Activated CD4-positive, alpha-beta T cell treated with anti-CD3 and anti-CD28 coated beads, Interleukin-2, Interleukin-4, amounts not matched to agents 100 ng/mL and 50 ng/mL, durations not matched to agents 16 hours and 8 hours (primary cell): ENCODE results near the gene TXLNG.

ENCODE experiments used
- DNase-seq: peaks from one replicate; pipeline ENCODE4 v3.0.0-alpha.2; 2020; ENCODE audit warnings: low spot score

The TXLNG gene

DNA sequence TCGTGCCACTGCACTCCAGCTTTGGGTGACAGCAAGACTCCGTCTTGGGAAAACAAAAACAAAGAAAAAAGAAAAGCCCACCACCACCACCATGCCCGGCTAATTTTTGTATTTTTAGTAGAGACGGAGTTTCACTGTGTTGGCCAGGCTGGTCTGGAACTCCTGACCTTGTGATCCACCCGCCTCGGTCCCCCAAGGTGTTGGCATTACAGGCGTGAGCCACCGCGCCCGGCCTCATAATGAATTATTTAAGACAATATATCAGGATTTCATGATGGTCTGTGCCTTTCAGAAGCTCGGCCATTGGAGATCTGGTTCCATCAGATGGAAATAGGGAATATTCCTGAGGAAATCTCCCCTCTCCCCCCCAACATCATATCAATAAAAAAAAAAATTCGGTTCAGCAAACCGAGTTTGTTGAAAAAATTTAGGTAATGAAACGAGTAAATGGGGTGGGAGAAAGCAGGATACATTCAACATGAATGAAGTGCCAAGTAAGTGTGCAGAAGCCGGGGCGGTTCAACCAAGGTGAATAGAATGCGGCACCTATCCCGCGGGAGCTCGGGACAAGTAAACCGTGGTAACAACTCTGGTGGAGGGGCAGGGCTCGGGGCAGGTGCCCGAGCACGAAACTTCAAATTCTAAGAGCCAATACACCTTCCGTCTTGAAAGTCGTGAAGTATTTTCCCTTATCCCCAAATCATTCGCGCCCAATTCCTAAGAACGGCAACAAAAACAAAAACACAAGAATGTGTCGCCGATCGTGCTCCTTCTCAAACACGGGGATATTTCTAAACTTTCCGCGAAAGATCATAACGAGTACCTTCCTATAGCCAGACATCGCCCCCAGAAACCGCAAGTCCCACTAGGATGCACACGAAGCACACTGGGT is 773 bp upstream of the TXLNG start:
- no peak for DNase-seq

- DNase-seq = peak; percentile 9
Measured at GRCh38 chrX:16786791-16787735, 797 bp downstream of the TXLNG start.

DNA sequence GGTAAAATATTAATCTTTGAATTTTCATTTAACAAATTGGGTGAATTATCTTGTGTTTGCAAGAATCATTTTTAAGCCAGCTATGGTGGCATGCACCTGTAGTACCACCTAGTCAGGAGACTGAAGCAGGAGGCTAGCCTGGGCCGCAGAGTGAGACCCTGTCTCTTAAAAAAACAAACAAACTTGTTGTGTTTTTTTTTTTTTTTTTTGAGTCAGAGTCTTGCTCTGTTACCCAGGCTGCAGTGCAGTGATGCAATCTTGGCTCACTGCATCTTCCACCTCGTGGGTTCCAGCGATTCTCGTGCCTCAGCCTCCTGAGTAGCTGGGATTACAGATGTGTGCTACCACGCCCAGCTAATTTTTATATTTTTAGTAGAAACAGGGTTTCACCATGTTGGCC is 2.2 kb downstream of the TXLNG start:
- DNase-seq = no peak

DNA sequence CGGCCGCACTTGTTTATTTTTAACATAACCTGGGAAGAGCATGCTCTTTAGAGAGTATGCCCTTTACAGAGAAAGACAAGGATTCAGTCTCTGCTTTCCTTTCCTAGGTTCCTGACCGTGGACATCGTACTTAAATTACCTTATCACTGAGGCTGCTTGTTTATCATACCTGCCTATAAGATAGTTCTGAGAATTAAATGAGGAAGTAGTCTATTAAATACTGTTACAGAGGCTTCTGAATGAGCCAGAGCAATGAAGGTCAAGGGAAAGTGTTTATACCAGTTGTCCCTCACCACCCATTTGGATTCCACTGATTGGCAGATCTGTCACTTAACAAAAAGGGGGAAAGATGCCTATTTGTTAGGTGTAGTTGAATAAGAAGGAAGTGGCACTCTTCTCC is 10.0 kb downstream of the TXLNG start:
- no peak for DNase-seq

GRCh38 chrX:16797358-16797757 is 11.1 kb downstream of the TXLNG start:
- no peak for DNase-seq

DNA sequence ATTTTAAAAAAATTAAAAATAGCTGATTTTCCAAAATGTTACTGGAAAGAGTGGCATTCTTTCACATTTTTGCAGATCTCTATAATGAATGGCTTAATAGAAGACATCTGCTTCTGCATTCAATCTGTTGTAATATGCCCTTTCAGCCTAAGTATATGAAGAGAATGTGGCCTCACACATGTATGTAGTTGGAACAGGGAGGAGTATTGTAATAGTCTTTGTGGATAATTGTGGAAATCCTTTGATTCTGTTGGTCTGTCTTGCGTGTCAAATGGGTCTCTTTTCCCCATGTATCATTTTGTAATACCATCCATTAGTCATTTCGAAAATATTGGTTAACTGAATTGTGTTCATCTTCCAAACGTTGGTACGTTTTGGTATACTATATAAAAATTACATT is 11.6 kb downstream of the TXLNG start:
- DNase-seq = no peak

- no peak for DNase-seq
Measured at GRCh38 chrX:16804923-16805464, 18.7 kb downstream of the TXLNG start.

DNA sequence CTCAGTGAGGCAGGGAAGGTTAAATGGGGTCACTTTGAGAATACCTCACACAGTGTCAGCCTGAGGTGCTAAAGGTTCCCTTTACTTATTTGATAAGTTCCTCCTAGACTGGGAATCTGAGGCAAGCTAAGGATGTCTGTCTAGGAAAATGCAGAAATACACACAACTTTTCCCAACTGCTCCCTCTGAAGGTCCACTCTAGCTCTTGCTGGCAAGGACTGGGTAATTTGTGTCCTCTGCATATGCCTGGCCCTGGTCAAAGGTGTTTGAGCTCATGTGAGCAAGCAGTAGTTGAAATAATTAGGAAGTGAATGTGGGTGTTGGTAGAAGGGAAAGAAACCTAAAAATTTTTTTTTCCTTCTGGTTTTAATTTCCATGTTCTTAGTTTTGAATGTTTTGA is 21.3 kb downstream of the TXLNG start:
- DNase-seq = no peak

DNA sequence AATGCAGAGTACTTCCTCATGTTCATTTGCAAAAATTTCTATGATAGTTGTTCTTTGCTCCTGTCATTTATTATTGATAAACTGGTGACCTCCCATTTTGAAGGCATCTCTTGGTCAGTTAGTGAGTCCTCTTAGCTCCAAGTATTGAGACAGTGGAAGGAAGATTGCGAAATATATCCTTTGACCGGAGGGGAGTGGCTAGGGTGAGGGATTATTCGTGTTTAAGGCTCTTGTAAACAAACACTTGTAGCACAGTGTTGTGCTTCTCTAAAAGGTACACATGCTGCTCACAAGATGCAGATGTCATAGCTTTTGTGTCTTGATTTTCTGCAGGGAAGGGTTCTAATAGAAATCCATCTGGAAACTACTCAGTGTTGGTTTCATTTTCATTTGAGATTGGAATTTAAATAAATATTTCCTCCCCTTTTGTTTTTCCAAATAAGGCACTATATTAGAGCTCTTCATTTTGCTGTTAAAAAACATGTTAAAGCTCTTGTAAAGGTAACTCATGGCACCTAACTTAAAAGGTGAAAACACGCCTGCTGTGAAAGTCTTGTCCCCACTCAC is 21.8 kb downstream of the TXLNG start:
- DNase-seq = no peak

DNA sequence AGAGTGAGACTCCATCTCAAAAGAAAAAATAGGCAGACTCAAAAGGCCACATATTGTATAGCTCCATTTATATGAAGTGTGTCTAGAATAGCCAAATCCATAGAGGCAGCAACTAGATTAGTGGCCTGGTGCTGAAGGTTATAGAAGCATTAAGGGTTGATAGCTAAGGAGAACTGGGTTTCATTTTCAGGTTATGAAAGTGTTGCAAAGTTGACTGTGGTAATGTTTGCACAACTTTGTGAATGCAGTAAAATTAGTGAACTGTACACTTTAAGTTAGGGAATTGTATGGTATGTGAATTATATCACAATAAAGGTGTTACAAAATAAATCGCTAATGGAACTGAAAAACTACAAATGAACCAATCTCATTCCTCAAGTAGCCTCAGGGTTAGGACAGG is 28.3 kb downstream of the TXLNG start:
- no peak for DNase-seq

GRCh38 chrX:16819634-16820033 is 33.4 kb downstream of the TXLNG start:
- DNase-seq = no peak

DNA sequence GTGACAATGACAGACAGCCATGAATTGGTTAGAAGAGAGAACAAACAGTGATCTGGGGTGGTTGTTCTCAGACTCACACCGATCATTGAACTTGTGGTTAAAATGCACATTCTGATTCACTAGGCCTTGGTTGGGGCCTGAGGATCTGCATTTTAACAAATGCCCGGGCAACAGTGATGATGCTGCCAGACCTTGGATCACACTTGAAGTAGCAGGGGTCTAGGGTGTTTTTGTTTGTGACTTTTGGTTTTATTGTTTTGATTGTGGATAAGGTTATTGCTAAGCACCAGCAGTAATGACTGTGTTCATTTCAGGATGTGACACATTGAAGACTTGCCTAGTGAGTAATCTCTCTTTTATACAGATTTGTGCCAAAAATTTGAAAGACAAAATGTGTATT is 36.5 kb downstream of the TXLNG start:
- peak; percentile 61 for DNase-seq

DNA sequence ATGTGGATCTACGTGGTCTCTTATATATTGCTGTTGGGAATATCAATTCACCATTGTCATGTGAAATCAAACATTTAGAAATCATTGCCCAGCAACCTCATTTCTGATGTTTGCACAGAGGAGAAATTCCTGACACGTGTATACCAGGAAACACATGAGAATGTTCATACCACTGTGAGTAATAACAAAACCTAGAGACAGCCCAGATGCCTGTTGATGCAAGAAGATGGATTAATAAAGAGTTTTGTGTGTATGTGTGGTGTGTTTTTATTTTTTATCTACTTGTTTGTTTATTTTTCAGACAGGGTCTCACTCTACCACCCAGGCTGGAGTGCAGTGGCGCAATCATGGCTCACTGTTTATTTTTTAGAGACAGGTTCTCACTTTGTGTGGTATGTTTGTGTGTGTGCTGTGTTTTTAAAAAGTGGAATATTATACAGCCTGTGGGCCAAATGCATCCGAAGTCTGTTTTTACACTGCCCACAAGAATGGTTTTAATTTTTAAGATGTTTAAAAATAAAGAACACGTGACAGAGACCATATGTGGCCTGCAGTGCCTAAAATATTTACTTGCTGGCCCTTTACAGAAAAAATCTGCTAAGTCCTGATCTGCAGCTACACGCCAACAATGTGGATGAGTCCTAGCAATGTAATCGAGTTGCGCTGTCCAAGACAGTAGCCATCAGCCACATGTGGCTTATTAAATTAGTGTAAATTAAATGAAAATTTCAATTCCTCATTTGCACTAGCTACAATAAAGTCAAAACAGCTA is 39.2 kb downstream of the TXLNG start:
- peak; percentile 51 for DNase-seq

GRCh38 chrX:16826207-16826606 is 39.9 kb downstream of the TXLNG start:
- DNase-seq = peak; percentile 55

DNA sequence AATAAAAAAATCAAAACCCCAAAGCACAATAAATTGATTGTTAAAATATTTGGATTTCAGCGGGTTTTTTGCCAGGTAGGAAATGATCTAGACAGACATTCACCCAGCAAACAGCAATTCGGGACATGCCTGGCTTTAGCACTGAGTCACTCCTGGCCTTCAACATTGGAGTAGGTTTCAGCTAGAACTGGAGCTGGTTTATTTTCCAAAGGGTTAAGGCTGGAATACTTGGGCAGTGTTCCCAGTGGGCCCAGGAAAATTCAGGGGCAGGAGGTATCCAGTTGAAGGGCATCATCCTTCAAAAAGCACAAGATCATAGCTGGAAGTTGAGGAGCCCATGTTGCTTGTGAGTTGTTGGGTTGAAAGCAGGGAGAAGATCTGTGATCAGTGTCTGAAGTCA is 41.0 kb downstream of the TXLNG start:
- no peak for DNase-seq

DNA sequence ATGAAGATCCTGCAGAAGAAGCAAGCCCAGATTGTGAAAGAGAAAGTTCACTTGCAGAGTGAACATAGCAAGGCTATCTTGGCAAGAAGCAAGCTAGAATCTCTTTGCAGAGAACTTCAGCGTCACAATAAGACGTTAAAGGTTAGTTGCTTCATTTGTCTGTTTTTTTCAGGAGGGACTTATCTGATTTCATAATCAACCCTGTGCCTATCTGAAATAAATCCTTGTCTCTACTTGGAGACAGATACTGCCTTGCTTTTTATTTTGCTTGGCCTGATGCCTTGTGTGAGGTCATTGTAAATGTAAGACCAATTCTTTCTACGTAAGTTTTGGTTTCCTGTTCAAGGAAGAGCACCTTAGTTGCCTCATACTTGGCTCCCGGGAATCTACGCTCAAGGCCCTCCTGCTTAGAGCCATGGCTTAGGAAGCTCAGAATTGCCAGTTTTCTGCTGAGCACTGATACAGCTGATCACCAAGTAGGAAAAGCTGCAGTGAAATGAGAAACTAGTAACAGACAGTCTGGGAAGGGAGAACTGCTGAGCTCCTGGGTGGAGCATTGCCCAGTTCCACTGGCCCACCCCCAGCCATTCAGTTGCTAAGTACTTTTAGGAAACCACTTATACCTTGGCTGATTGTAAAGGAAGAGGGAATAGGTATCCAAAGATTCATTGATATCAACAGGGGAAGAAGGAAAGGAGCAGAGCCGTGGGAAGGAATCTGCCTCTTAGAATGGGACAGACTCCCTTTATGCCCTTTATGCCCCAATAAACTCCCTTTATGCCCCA is 42.0 kb downstream of the TXLNG start:
- no peak for DNase-seq

DNA sequence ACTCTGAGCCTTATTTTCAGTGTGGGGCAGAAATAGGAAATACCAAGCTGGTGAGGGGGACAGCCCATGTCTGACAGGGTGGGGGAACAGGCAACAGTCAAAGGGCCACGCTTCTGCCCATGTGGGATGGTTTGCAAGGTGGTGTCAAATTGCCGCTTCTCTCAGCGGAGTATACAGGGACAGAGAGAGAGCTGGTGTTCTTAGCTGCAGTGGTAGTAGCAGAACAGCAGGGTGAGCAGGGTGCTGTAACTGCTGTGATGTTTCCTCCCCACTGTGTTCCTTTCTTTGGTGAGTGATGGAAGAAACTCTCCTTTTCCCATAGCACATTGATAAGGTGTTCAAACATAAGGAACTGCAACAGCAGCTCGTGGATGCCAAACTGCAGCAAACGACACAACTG is 46.0 kb downstream of the TXLNG start:
- DNase-seq = no peak

DNA sequence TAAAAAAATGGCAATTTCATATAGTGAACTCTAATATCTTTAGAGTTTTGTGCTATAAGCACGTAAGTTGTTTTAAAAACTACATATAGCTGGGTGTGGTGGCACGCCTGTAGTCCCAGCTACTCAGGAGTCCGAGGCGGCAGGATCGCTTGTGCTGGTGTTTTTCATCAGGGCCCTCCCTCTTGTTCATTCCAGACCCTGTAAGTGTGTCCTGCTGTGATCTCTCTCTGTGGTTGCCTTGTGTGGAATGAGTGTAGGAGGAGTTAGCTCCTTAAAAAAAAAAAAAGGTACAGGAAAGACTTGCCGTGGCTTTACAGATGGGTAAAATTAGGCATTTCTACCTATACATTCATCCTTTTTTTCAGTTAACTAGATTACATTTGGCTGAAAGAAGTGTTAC is 48.5 kb downstream of the TXLNG start:
- DNase-seq = no peak

- no peak for DNase-seq
Measured at GRCh38 chrX:16836371-16836770, 50.1 kb downstream of the TXLNG start.

DNA sequence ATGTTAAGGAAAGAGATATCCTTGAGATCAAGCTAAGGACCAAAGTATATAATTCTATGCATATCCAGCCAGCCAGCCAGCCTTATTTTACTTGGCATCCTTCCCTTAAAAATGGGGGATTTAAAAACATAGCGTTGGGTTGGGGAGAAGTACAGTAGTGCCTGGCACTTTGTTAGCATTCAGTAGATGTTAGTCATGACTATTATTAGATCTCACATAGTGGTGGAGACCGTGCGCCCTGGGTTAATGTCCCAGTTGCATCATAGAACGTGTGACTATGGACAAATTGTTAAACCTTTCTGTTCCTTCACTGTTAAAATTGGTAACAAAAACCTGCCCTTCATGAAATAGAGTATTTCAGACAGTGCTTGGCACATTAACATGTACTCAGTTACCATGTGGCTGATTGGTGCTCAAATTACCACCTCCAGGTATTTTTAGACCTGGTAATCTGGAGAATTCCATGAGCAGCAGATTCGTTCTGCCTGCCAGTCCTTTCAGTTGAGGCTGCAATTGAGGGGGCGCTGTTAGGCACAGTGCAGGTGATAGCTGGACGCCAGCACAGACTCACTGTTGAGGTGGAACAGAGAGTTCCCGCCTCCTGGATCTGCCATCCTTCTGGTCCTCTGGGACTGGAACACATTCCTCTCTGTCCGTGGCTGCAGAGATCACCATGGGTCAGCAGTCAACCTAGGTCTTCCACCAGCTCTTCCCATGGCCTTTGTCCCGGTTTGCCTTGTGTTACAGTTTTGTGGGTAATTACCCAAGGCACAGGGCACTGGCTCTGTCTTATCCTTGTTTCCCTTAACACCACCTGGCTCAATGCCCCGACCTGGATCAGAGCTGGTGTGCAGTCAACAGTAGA is 52.2 kb downstream of the TXLNG start:
- DNase-seq = no peak
